ENCODE data around the gene SQSTM1. TPM values are rescaled to one million over a fixed set of nuclear protein-coding genes. Genes with fewer than 3 reads are reported as not detected.

SQSTM1 gene
- polyA plus RNA-seq, 1 of the 3 experiments (the other 2 are of a cell fraction) = 181 TPM

DNA sequence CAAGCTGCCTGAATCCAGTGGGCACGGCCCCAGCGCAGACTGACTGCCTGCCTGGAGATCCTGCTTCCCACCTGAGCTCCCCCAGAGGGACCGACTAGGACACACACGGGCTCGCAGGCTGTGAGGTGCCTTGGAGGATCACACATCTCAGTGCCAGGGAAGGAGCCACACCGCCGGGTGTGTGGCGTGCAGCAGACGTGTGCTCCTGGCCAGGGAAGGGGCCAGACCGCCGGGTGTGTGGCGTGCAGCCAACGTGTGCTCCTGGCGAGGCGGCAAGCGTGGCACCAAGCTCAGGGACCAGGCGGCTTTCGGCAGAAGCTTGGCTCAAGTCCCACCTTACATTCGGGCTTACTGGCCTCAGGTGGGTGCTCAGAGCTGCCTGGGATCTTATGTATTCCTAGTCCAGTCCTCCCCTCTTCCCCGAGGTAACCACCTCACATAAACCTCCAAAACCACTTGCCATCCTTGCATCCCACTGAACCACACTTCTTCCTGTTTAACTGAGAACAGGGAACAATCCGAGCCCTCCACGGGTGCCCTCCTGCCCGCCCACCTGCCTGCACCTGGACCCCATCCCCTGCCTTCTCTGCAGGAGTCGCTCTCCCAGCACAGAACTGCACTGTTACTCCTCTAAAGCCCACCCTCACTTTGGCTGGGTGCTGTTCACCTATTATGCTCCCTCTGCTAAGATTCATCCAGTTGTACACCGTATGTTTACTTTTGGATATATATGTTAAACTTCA is 60.3 kb downstream of the SQSTM1 start:
- H3K27ac ChIP-seq (ENCODE audit: low read depth in 2 of 2, low read length in 1 of 2) = no peak overlapping the region
- H3K9me2 ChIP-seq = no peaks in the 10 kb centered on the region
- H3K9ac ChIP-seq = no peak overlapping the region
- 88% methylated on average over 20 of the region's 25 CpGs for WGBS (ENCODE audit: low lambda C conversion rate)
- H3K4me3 ChIP-seq (ENCODE audit: low read depth in 2 of 2, low read length in 1 of 2) = no peak overlapping the region
- H4K20me1 ChIP-seq (ENCODE audit: insufficient read depth) = no peaks in the 10 kb centered on the region
- H3K36me3 ChIP-seq (replicated peaks in 1 of 2; ENCODE audit: control insufficient read depth in 1 of 2, insufficient read depth in 2 of 2, low read length in 1 of 2) = peaks cover 44 to 45% of the 10 kb centered on the region in 2 experiments
- no peaks in the 10 kb centered on the region for H3K4me1 ChIP-seq (ENCODE audit: control insufficient read depth in 1 of 2, insufficient read depth in 2 of 2, low read depth in 1 of 2, low read length in 1 of 2)
- TF ChIP-seq TEAD4 (IDR thresholded peaks at IDR 0.05; ENCODE audit: borderline replicate concordance, insufficient read depth) (no peak), RXRA (IDR thresholded peaks at IDR 0.05; ENCODE audit: borderline replicate concordance, low read depth) (no peak)
- TF ChIP-seq, protein P1, sequence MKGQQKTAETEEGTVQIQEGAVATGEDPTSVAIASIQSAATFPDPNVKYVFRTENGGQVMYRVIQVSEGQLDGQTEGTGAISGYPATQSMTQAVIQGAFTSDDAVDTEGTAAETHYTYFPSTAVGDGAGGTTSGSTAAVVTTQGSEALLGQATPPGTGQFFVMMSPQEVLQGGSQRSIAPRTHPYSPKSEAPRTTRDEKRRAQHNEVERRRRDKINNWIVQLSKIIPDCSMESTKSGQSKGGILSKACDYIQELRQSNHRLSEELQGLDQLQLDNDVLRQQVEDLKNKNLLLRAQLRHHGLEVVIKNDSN (IDR thresholded peaks at IDR 0.05; ENCODE audit: borderline replicate concordance, low read depth) = no peak
- TF ChIP-seq, protein P2, sequence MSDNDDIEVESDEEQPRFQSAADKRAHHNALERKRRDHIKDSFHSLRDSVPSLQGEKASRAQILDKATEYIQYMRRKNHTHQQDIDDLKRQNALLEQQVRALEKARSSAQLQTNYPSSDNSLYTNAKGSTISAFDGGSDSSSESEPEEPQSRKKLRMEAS (IDR thresholded peaks at IDR 0.05; ENCODE audit: low read depth) = no peak
- no peak overlapping the region for H2AFZ ChIP-seq (ENCODE audit: low read depth)
- no peaks in the 10 kb centered on the region for H3K79me2 ChIP-seq (ENCODE audit: insufficient read depth)
- peaks cover 15% of the 10 kb centered on the region for H3K9me3 ChIP-seq
- H3K27me3 ChIP-seq (ENCODE audit: insufficient read depth) = no peaks in the 10 kb centered on the region
- no peak for DNase-seq
- ChIA-PET CTCF (no interaction called here), POLR2A (no interaction called here)
- H3F3A ChIP-seq (replicated peaks; ENCODE audit: insufficient read depth) = no peaks in the 10 kb centered on the region
- H3K4me2 ChIP-seq = no peak overlapping the region

DNA sequence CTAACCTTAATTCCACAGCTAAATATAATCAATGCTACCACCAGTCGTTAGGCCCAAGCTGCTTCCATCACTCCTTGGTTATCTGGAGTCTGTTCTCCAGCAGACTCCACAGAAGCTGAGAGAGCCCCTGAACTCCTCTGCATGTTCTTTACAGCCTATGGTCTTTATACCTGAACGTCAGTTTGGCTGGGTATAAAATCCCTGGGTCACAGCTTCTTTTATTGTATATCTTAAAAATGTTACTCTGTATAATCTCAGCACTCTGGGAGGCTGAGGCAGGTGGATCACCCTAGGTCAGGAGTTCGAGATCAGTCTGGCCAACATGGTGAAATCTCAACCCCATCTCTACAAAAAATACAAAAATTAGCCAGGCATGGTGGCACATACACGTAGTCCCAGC is 61.6 kb downstream of the SQSTM1 start:
- no peak overlapping the region for H2AFZ ChIP-seq (ENCODE audit: low read depth)
- no peak overlapping the region for H3K9ac ChIP-seq
- H3K4me1 ChIP-seq (ENCODE audit: control insufficient read depth in 1 of 2, insufficient read depth in 2 of 2, low read depth in 1 of 2, low read length in 1 of 2) = no peaks in the 10 kb centered on the region
- no peaks in the 10 kb centered on the region for H3K79me2 ChIP-seq (ENCODE audit: insufficient read depth)
- H3K9me2 ChIP-seq = no peaks in the 10 kb centered on the region
- peaks cover 15% of the 10 kb centered on the region for H3K9me3 ChIP-seq
- H3F3A ChIP-seq (replicated peaks; ENCODE audit: insufficient read depth) = no peaks in the 10 kb centered on the region
- CTCF ChIA-PET = interaction anchor here (0.8 to 1.1 kb wide), 3 partner anchors 11 to 26 kb away, joined by 3 to 4 read pairs (median 4); no protein-coding TSS in a partner anchor
- peaks cover 50 to 55% of the 10 kb centered on the region in 2 experiments for H3K36me3 ChIP-seq (replicated peaks in 1 of 2; ENCODE audit: control insufficient read depth in 1 of 2, insufficient read depth in 2 of 2, low read length in 1 of 2)
- H3K27ac ChIP-seq (ENCODE audit: low read depth in 2 of 2, low read length in 1 of 2) = no peak overlapping the region
- 73% methylated on average over 3 of the region's 4 CpGs for WGBS (ENCODE audit: low lambda C conversion rate)
- POLR2A ChIA-PET = no interaction called here
- H3K4me2 ChIP-seq = no peak overlapping the region
- no peaks in the 10 kb centered on the region for H3K27me3 ChIP-seq (ENCODE audit: insufficient read depth)
- H4K20me1 ChIP-seq (ENCODE audit: insufficient read depth) = no peaks in the 10 kb centered on the region
- no peak overlapping the region for H3K4me3 ChIP-seq (ENCODE audit: low read depth in 2 of 2, low read length in 1 of 2)
- DNase-seq = no peak
- TF ChIP-seq, protein P3, sequence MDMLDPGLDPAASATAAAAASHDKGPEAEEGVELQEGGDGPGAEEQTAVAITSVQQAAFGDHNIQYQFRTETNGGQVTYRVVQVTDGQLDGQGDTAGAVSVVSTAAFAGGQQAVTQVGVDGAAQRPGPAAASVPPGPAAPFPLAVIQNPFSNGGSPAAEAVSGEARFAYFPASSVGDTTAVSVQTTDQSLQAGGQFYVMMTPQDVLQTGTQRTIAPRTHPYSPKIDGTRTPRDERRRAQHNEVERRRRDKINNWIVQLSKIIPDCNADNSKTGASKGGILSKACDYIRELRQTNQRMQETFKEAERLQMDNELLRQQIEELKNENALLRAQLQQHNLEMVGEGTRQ (IDR thresholded peaks at IDR 0.05; ENCODE audit: borderline replicate concordance, low read depth, low read length) = no peak
- TF ChIP-seq RXRA (IDR thresholded peaks at IDR 0.05; ENCODE audit: borderline replicate concordance, low read depth) (no peak), GATA2 (CRISPR knock-in tag; IDR thresholded peaks at IDR 0.05) (no peak), POLR2AphosphoS5 (IDR thresholded peaks at IDR 0.05; ENCODE audit: low read depth, low read length) (no peak), TCF12 (IDR thresholded peaks at IDR 0.05) (no peak), FOXJ3 (CRISPR knock-in tag; IDR thresholded peaks at IDR 0.05) (no peak), MEF2A (IDR thresholded peaks at IDR 0.05; ENCODE audit: borderline replicate concordance, low read depth) (no peak), NRF1 (IDR thresholded peaks at IDR 0.05; ENCODE audit: low read depth, low read length) (no peak), RFX5 (IDR thresholded peaks at IDR 0.05; ENCODE audit: low read length) (no peak), TEAD4 (IDR thresholded peaks at IDR 0.05; ENCODE audit: borderline replicate concordance, insufficient read depth) (no peak), EZH2phosphoT487 (IDR thresholded peaks at IDR 0.05; ENCODE audit: borderline replicate concordance, low read depth) (no peak), GABPA (IDR thresholded peaks at IDR 0.05; ENCODE audit: low read depth) (no peak)
- TF ChIP-seq, protein P4, sequence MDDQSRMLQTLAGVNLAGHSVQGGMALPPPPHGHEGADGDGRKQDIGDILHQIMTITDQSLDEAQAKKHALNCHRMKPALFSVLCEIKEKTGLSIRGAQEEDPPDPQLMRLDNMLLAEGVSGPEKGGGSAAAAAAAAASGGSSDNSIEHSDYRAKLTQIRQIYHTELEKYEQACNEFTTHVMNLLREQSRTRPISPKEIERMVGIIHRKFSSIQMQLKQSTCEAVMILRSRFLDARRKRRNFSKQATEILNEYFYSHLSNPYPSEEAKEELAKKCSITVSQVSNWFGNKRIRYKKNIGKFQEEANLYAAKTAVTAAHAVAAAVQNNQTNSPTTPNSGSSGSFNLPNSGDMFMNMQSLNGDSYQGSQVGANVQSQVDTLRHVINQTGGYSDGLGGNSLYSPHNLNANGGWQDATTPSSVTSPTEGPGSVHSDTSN (IDR thresholded peaks at IDR 0.05) = no peak
- TF ChIP-seq, protein P5, sequence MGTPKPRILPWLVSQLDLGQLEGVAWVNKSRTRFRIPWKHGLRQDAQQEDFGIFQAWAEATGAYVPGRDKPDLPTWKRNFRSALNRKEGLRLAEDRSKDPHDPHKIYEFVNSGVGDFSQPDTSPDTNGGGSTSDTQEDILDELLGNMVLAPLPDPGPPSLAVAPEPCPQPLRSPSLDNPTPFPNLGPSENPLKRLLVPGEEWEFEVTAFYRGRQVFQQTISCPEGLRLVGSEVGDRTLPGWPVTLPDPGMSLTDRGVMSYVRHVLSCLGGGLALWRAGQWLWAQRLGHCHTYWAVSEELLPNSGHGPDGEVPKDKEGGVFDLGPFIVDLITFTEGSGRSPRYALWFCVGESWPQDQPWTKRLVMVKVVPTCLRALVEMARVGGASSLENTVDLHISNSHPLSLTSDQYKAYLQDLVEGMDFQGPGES (IDR thresholded peaks at IDR 0.05; ENCODE audit: low read depth, low read length) = no peak
- TF ChIP-seq, protein P6, sequence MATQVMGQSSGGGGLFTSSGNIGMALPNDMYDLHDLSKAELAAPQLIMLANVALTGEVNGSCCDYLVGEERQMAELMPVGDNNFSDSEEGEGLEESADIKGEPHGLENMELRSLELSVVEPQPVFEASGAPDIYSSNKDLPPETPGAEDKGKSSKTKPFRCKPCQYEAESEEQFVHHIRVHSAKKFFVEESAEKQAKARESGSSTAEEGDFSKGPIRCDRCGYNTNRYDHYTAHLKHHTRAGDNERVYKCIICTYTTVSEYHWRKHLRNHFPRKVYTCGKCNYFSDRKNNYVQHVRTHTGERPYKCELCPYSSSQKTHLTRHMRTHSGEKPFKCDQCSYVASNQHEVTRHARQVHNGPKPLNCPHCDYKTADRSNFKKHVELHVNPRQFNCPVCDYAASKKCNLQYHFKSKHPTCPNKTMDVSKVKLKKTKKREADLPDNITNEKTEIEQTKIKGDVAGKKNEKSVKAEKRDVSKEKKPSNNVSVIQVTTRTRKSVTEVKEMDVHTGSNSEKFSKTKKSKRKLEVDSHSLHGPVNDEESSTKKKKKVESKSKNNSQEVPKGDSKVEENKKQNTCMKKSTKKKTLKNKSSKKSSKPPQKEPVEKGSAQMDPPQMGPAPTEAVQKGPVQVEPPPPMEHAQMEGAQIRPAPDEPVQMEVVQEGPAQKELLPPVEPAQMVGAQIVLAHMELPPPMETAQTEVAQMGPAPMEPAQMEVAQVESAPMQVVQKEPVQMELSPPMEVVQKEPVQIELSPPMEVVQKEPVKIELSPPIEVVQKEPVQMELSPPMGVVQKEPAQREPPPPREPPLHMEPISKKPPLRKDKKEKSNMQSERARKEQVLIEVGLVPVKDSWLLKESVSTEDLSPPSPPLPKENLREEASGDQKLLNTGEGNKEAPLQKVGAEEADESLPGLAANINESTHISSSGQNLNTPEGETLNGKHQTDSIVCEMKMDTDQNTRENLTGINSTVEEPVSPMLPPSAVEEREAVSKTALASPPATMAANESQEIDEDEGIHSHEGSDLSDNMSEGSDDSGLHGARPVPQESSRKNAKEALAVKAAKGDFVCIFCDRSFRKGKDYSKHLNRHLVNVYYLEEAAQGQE (IDR thresholded peaks at IDR 0.05; ENCODE audit: low read depth, low read length) = no peak
- TF ChIP-seq, protein P1 (IDR thresholded peaks at IDR 0.05; ENCODE audit: borderline replicate concordance, low read depth) = no peak

All from SK-N-SH (cell line).